ENCODE data around the gene MYH6. TPM values are rescaled to one million over a fixed set of nuclear protein-coding genes. Genes with fewer than 3 reads are reported as not detected.

The MYH6 gene
- total RNA-seq, 1 donor from 2014 or later: not detected

GRCh38 chr14:23438101-23438971, 30.3 kb upstream of the MYH6 start:
- H3K27me3 ChIP-seq (ENCODE audit: insufficient read depth, low read length): peaks cover 4% of the 10 kb centered on the region
- no peaks in the 10 kb centered on the region for H3K79me2 ChIP-seq (ENCODE audit: insufficient read depth, low read length)
- Mint-ChIP-seq H3K4me3 (ENCODE audit: unreplicated experiment) (no peak overlapping the region), H3K27me3 (ENCODE audit: low read depth, unreplicated experiment) (peaks cover 27% of the 10 kb centered on the region), H3K27ac (ENCODE audit: unreplicated experiment) (no peak overlapping the region), H3K36me3 (ENCODE audit: low read depth, unreplicated experiment) (peaks cover 2% of the 10 kb centered on the region), H3K4me1 (ENCODE audit: low read depth, unreplicated experiment) (peaks cover 18% of the 10 kb centered on the region), H3K9me3 (ENCODE audit: unreplicated experiment) (peaks cover 5% of the 10 kb centered on the region)
- no peak for FAIRE-seq
- H3K27ac ChIP-seq (ENCODE audit: low read depth, low read length): no peak overlapping the region
- H3K4me3 ChIP-seq (ENCODE audit: insufficient read depth, low read depth, low read length): no peak overlapping the region
- no peak for TF ChIP-seq CTCF (IDR thresholded peaks at IDR 0.05; ENCODE audit: insufficient read depth, low read depth, low read length)
- TF ChIP-seq EZH2 (IDR thresholded peaks at IDR 0.05; ENCODE audit: insufficient read depth, low read length): no peak
- H3K9ac ChIP-seq (ENCODE audit: low read length): no peak overlapping the region
- no peaks in the 10 kb centered on the region for H3K9me3 ChIP-seq (ENCODE audit: insufficient read depth, low read depth, low read length)
- H3K4me1 ChIP-seq (ENCODE audit: insufficient read depth, low read length): no peaks in the 10 kb centered on the region
- DNase-seq (ENCODE audit: low read depth): no peak
- no peak overlapping the region for H2AFZ ChIP-seq (ENCODE audit: low read depth, low read length)
- no peaks in the 10 kb centered on the region for H4K20me1 ChIP-seq (ENCODE audit: insufficient read depth, low read length)
- H3K4me2 ChIP-seq (ENCODE audit: low read length): no peak overlapping the region
- H3K36me3 ChIP-seq (ENCODE audit: insufficient read depth, low read length): no peaks in the 10 kb centered on the region

GRCh38 chr14:23437133-23438100, 29.3 kb upstream of the MYH6 start:
- peaks cover 5% of the 10 kb centered on the region for H3K9me3 Mint-ChIP-seq (ENCODE audit: unreplicated experiment)
- Histone ChIP-seq H3K79me2 (ENCODE audit: insufficient read depth, low read length) (no peaks in the 10 kb centered on the region), H3K9ac (ENCODE audit: low read length) (no peak overlapping the region), H3K4me1 (ENCODE audit: insufficient read depth, low read length) (no peaks in the 10 kb centered on the region), H3K9me3 (ENCODE audit: insufficient read depth, low read depth, low read length) (no peaks in the 10 kb centered on the region), H3K4me3 (ENCODE audit: insufficient read depth, low read depth, low read length) (no peak overlapping the region), H3K27me3 (ENCODE audit: insufficient read depth, low read length) (peaks cover 4% of the 10 kb centered on the region), H3K36me3 (ENCODE audit: insufficient read depth, low read length) (no peaks in the 10 kb centered on the region), H3K4me2 (ENCODE audit: low read length) (no peak overlapping the region), H2AFZ (ENCODE audit: low read depth, low read length) (no peak overlapping the region), H3K27ac (ENCODE audit: low read depth, low read length) (no peak overlapping the region), H4K20me1 (ENCODE audit: insufficient read depth, low read length) (no peaks in the 10 kb centered on the region)
- FAIRE-seq: no peak
- no peaks in the 10 kb centered on the region for H3K36me3 Mint-ChIP-seq (ENCODE audit: low read depth, unreplicated experiment)
- no peak for DNase-seq (ENCODE audit: low read depth)
- peaks cover 23% of the 10 kb centered on the region for H3K27me3 Mint-ChIP-seq (ENCODE audit: low read depth, unreplicated experiment)
- no peak overlapping the region for H3K4me3 Mint-ChIP-seq (ENCODE audit: unreplicated experiment)
- TF ChIP-seq CTCF (IDR thresholded peaks at IDR 0.05; ENCODE audit: insufficient read depth, low read depth, low read length) (no peak), EZH2 (IDR thresholded peaks at IDR 0.05; ENCODE audit: insufficient read depth, low read length) (no peak)
- H3K4me1 Mint-ChIP-seq (ENCODE audit: low read depth, unreplicated experiment): peaks cover 18% of the 10 kb centered on the region
- no peak overlapping the region for H3K27ac Mint-ChIP-seq (ENCODE audit: unreplicated experiment)
